Thyroid gland (tissue), 4 donors: Measurements from ENCODE around the gene TBX3. TPM values are rescaled to one million over a fixed set of nuclear protein-coding genes. Genes with fewer than 3 reads are reported as not detected.

Source experiments
- DNase-seq, 2 donors: peaks; one replicate each; pipeline ENCODE4 v3.0.0-alpha.2; 2019
- H3K27ac ChIP-seq, 3 donors: fragments of 200-600 bp; sonication (generic); 1 replicate in 2 of 3; 2 replicates in 1 of 3; pipeline ENCODE4 v1.5.1; 2016 to 2019; ENCODE audit warnings: mild to moderate bottlenecking in 1 of 3, moderate library complexity in 1 of 3
- H3K27me3 ChIP-seq: fragments of 200-600 bp; sonication (generic); one replicate; pipeline ENCODE4 v1.5.1; 2019
- H3K36me3 ChIP-seq, 2 donors: fragments of 200-600 bp; sonication (generic); one replicate each; pipeline ENCODE4 v1.5.1; 2016 to 2019
- H3K4me1 ChIP-seq, 2 donors: fragments of 200-600 bp; sonication (generic); one replicate each; pipeline ENCODE4 v1.5.1; 2017 to 2019
- H3K4me3 ChIP-seq, 3 donors: fragments of 200-600 bp; sonication (generic); replicated peaks in 1 of 3; 1 replicate in 2 of 3; 2 replicates in 1 of 3; pipeline ENCODE4 v1.5.1; 2016; ENCODE audit warnings: mild to moderate bottlenecking in 1 of 3
- H3K9me3 ChIP-seq: fragments of 200-600 bp; sonication (generic); one replicate; pipeline ENCODE4 v1.5.1; 2017
- POLR2A ChIP-seq, 2 donors: fragments of 450-650 bp; IDR thresholded peaks; one replicate each; pipeline ENCODE4 v1.6.1; 2017; ENCODE audit warnings: antibody characterized with exemption in 2 of 2, mild to moderate bottlenecking in 2 of 2, moderate library complexity in 1 of 2
- WGBS, 2 donors: methylation state at CpG; one replicate each; pipeline ENCODE4 v1.1.5; 2017; 5-methylcytosine and 5-hydroxymethylcytosine counted together
- intact Hi-C: fragments of 100-400 bp; cut with DNase I; formaldehyde crosslinking; loops from one replicate; pipeline ENCODE4 v1.15.1; 2023
- total RNA-seq, 4 donors: library from RNA; depleted of rRNA; stranded (reverse); fragments of >200 nt; gene quantifications; one replicate each; pipeline ENCODE4 v1.2.3, GENCODE V29; 2016
- TF ChIP-seq, protein P1 (sequence below), 6 experiments: fragments of 200-600 bp in 3 of 6; fragments of 450-650 bp in 3 of 6; sonication (generic) in 3 of 6; IDR thresholded peaks; one replicate each; pipeline ENCODE4 v1.5.1; 2016 to 2019; ENCODE audit warnings: antibody characterized with exemption in 6 of 6, mild to moderate bottlenecking in 2 of 6, inconsistent platforms in 1 of 6, moderate library complexity in 1 of 6

TBX3 gene
- total RNA-seq, 4 donors from 2014 or later, result 104 to 258 (median 192) TPM

DNA sequence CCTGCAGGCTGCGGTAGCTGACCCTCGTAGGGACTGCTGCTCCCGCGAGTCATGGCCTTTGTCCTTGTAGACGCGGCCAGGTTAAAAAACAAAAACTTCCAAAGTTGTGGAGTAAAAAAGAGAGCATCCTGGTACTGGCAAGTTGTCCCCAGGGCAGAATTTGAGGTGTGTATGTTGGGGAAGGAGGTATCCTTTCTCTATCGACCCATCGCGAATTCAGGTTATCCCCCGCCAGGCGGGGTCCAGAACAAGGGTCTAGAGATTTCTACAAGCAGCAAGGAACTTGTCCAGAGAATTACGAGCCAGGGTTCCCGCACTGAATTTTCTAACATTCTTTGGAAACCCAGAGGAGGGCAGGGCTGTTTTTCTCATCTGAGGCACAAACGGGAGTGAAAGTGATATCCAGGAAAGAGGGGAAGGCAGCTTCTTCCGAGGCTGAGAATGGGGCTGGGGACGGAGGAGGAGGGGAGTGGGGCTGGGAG is 16.3 kb downstream of the TBX3 start:
- WGBS, 2 donors, result 19 to 31% methylated on average over 16 of the region's 16 CpGs
- H3K27me3 ChIP-seq, result no peaks in the 10 kb centered on the region
- H3K9me3 ChIP-seq, result no peaks in the 10 kb centered on the region
- DNase-seq, result no peak
- intact Hi-C loops, result loop anchor here (5.0 to 10.0 kb wide), 2 partner anchors 967 to 1085 kb away; no protein-coding TSS in a partner anchor
- TF ChIP-seq, protein P1, sequence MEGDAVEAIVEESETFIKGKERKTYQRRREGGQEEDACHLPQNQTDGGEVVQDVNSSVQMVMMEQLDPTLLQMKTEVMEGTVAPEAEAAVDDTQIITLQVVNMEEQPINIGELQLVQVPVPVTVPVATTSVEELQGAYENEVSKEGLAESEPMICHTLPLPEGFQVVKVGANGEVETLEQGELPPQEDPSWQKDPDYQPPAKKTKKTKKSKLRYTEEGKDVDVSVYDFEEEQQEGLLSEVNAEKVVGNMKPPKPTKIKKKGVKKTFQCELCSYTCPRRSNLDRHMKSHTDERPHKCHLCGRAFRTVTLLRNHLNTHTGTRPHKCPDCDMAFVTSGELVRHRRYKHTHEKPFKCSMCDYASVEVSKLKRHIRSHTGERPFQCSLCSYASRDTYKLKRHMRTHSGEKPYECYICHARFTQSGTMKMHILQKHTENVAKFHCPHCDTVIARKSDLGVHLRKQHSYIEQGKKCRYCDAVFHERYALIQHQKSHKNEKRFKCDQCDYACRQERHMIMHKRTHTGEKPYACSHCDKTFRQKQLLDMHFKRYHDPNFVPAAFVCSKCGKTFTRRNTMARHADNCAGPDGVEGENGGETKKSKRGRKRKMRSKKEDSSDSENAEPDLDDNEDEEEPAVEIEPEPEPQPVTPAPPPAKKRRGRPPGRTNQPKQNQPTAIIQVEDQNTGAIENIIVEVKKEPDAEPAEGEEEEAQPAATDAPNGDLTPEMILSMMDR (IDR thresholded peaks at IDR 0.05), result no peak
- no peak for TF ChIP-seq POLR2A (IDR thresholded peaks at IDR 0.05)
- H3K27ac ChIP-seq, result peak overlapping the region; percentile 92 to 99 (median 99)
- peaks cover 8 to 20% of the 10 kb centered on the region in 2 donors for H3K4me1 ChIP-seq
- peak overlapping the region; percentile 26 to 37 (median 34) for H3K4me3 ChIP-seq
- H3K36me3 ChIP-seq, result peaks cover 0 to 8% of the 10 kb centered on the region in 2 donors

DNA sequence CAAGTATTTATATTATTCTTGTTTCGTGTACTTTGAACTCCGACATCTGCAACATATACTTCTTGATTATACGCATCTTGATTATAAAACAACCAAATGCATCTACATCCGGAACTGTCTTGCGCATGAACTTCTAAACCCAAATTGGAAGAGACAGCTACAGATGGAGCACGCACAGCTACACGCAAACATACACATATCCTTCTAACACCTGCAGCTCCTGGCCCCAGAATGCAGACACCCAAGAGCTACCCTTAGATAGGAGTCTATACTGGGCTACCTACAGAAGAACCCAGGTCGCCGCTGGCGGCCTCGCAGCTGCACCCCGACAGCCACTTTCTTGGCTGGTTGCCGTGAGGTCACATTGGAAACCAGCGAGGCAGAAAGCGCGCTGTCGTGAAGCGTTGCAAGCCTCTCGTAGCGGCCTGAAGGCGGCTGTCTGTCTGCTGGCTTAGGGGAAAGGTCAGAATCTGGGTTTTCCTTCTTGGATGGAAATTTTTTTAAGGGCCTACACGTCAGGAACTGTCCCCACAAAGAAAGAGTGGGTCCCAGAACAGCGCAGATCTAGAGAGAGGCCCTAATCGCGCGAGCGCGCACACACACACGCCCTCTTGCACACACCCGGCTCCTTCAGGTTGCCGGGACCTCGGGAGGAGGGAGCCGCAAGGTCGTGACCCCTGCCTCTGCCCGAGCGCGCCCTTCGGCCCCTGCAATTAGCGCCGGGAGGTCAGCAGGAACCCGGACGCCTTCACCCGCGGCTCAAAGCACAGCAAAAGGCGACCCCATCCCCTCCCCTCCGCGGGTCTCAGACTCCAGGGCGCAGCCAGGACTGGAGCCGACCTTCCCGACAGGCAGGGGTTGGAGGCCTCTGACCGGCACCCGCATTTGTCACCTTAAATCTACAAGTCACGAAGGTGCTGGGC is 17.0 kb downstream of the TBX3 start:
- peak in 1 of 2 donors; percentile 64 for TF ChIP-seq POLR2A (IDR thresholded peaks at IDR 0.05)
- TF ChIP-seq, protein P1 (IDR thresholded peaks at IDR 0.05), result no peak
- H3K4me3 ChIP-seq, result peak overlapping the region in 2 of 3 donors; percentile 26 to 37
- 33 to 38% methylated on average over 26 to 47 of the region's 53 CpGs for WGBS, 2 donors
- no peaks in the 10 kb centered on the region for H3K27me3 ChIP-seq
- H3K36me3 ChIP-seq, result peaks cover 0 to 6% of the 10 kb centered on the region in 2 donors
- intact Hi-C loops, result loop anchor here (5.0 to 10.0 kb wide), 2 partner anchors 968 to 1085 kb away; no protein-coding TSS in a partner anchor
- DNase-seq, result peak; percentile 89 to 92
- H3K27ac ChIP-seq, result peak overlapping the region; percentile 92 to 99 (median 99)
- H3K9me3 ChIP-seq, result no peaks in the 10 kb centered on the region
- H3K4me1 ChIP-seq, result peaks cover 9 to 25% of the 10 kb centered on the region in 2 donors

DNA sequence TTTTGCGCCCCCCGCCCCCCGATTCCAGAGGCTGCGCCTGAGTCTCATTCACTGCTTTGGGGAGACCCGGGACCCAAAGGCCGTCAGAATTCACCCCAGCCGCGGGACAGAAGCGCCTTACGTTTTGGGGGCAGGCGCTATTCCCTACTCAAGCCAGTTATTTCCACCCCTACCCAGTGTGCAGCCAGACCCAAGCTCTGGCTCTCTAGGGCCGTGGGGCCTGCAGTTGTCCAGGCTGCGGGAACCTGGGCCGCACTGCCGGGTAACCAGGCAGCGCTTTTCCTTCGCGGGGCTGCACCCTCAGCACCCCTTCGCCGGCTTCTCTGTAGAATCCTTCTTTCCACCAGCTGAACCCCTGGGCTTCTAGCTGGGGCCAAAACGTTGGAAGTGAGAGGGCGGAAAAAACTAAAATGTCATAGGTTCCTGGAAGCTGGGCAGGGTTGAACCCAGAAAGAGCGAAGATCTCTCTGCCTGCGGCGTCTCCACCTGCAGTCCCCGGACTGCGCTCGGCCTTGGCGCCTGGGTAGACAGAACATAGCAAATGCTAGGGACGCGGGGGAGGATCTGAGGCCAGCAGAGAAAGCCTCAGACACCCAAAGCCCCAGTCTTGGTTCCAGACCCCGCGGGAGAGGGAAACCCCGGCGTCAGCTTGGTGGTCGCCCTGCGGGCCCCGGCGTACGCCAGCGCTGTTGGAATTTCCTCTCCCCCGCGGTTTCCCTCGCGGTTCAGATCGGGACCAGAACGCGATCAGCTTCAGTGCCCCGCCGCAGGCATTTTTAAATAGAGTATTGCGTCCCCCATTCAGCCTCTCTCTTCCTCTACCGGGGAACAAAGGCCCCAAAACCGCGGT is 18.3 kb downstream of the TBX3 start:
- no peaks in the 10 kb centered on the region for H3K27me3 ChIP-seq
- intact Hi-C loops, result loop anchor here (5.0 to 10.0 kb wide), 2 partner anchors 969 to 1087 kb away; no protein-coding TSS in a partner anchor

DNA sequence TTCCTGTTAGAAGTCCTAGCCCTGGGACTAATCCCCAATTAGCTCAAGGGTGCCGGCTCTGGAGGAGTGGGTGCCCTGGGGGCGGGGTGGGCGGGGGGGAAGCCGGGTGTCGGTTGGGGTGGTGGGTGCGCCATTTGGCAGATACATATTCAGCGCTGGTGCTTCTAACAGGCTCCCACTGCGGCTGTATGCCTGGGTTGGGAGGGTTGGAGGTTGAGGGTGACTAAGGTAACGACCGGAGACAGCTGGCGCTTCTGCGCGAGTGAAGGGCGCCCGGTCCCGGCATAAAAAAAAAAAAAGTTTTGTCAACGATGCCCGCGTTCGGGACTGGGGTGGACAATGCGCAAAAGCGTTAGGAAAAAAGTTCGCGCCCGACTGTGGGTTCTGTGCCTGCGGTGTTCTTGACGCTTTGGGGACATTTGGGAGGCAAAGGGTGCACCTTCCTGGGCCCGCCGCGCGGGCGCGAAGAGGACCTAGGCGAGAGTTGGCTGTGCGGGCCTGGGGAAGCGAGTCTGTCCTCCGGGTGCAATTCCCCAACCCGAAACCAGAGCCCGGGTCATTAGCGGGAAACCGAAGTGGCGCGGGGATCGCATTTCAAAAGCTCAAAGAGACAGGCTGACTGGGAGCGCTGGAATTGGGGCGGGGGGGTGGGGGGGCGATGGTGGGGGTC is 19.2 kb downstream of the TBX3 start:
- WGBS, 2 donors, result 3 to 21% methylated on average over 37 to 40 of the region's 47 CpGs
- H3K4me1 ChIP-seq, result peaks cover 9 to 25% of the 10 kb centered on the region in 2 donors
- DNase-seq, result peak; percentile 48 to 56
- H3K9me3 ChIP-seq, result no peaks in the 10 kb centered on the region
- no peaks in the 10 kb centered on the region for H3K27me3 ChIP-seq
- no peak for TF ChIP-seq POLR2A (IDR thresholded peaks at IDR 0.05)
- TF ChIP-seq, protein P1 (IDR thresholded peaks at IDR 0.05), result no peak
- peak overlapping the region in 2 of 3 donors; percentile 25 to 26 for H3K4me3 ChIP-seq
- peak overlapping the region; percentile 92 to 99 (median 99) for H3K27ac ChIP-seq
- intact Hi-C loops, result loop anchor here (5.0 to 10.0 kb wide), 3 partner anchors 970 to 1253 kb away; no protein-coding TSS in a partner anchor
- H3K36me3 ChIP-seq, result no peaks in the 10 kb centered on the region

More for the DNA sequence above, 18.3 kb downstream of the TBX3 start:
- peak; percentile 54 to 59 for DNase-seq
- TF ChIP-seq POLR2A (IDR thresholded peaks at IDR 0.05), result peak in 1 of 2 donors; percentile 29
- TF ChIP-seq, protein P1 (IDR thresholded peaks at IDR 0.05), result no peak
- H3K27ac ChIP-seq, result peak overlapping the region; percentile 92 to 99 (median 99)
- peak overlapping the region in 2 of 3 donors; percentile 7 to 25 for H3K4me3 ChIP-seq
- H3K4me1 ChIP-seq, result peaks cover 9 to 25% of the 10 kb centered on the region in 2 donors
- no peaks in the 10 kb centered on the region for H3K36me3 ChIP-seq
- no peaks in the 10 kb centered on the region for H3K9me3 ChIP-seq
- 23 to 33% methylated on average over 27 to 40 of the region's 54 CpGs for WGBS, 2 donors
